NCI-H187 (cell line): ENCODE data around the gene RAD51AP1.
"Not testable (repeated sequence)": the region's sequence is repeated elsewhere in the genome, so short reads cannot be mapped to it uniquely, and the experiment has no call there.

Source experiments
- DNase-seq, 2 experiments: peaks; one replicate each; lab custom pipeline; 2025; lab: John Stamatoyannopoulos, UW

RAD51AP1 gene

GRCh38 chr12:4538207-4539160 lies at the start of gene RAD51AP1:
RAD51AP1 (plus strand) TSS chr12:4538890; CDS start chr12:4538940, 50 bp downstream.
- peak; percentile 82 to 91 for DNase-seq

GRCh38 chr12:4489556-4489955 lies 49.1 kb upstream of the RAD51AP1 start:
- no peak for DNase-seq

GRCh38 chr12:4490973-4491372 lies 47.7 kb upstream of the RAD51AP1 start:
- no peak for DNase-seq

GRCh38 chr12:4496145-4496838 lies 42.4 kb upstream of the RAD51AP1 start:
- no peak for DNase-seq

- DNase-seq: no peak
Observed at GRCh38 chr12:4499186-4499585, 39.5 kb upstream of the RAD51AP1 start.

- DNase-seq: no peak
Observed at GRCh38 chr12:4505376-4505986, 33.2 kb upstream of the RAD51AP1 start.

GRCh38 chr12:4506430-4506829 lies 32.3 kb upstream of the RAD51AP1 start:
- no peak for DNase-seq

- no peak for DNase-seq
Observed at GRCh38 chr12:4506870-4507269, 31.8 kb upstream of the RAD51AP1 start.

GRCh38 chr12:4508503-4508902 lies 30.2 kb upstream of the RAD51AP1 start:
- DNase-seq: not testable (repeated sequence)

GRCh38 chr12:4509269-4509668 lies 29.4 kb upstream of the RAD51AP1 start:
- DNase-seq: not testable (repeated sequence)

GRCh38 chr12:4518106-4518728 lies 20.5 kb upstream of the RAD51AP1 start:
- DNase-seq: no peak

- not testable (repeated sequence) for DNase-seq
Observed at GRCh38 chr12:4523443-4523842, 15.2 kb upstream of the RAD51AP1 start.

- DNase-seq: no peak
Observed at GRCh38 chr12:4526923-4527546, 11.7 kb upstream of the RAD51AP1 start.

GRCh38 chr12:4530160-4530559 lies 8.5 kb upstream of the RAD51AP1 start:
- DNase-seq: no peak

- no peak for DNase-seq
Observed at GRCh38 chr12:4530982-4531586, 7.6 kb upstream of the RAD51AP1 start.

GRCh38 chr12:4535092-4535491 lies 3.6 kb upstream of the RAD51AP1 start:
- no peak for DNase-seq

GRCh38 chr12:4535871-4536270 lies 2.8 kb upstream of the RAD51AP1 start:
- DNase-seq: no peak

GRCh38 chr12:4539167-4539870 lies 629 bp downstream of the RAD51AP1 start:
- no peak for DNase-seq

GRCh38 chr12:4540170-4540569 lies 1.5 kb downstream of the RAD51AP1 start:
- no peak for DNase-seq

GRCh38 chr12:4540638-4541037 lies 1.9 kb downstream of the RAD51AP1 start:
- DNase-seq: no peak

- no peak for DNase-seq
Observed at GRCh38 chr12:4545195-4545594, 6.5 kb downstream of the RAD51AP1 start.
